Measurements from ENCODE around the gene VSX1. TPM values are rescaled to one million over a fixed set of nuclear protein-coding genes. Genes with fewer than 3 reads are reported as not detected.

VSX1 gene
- total RNA-seq, 1 donor from 2014 or later, result not detected

DNA sequence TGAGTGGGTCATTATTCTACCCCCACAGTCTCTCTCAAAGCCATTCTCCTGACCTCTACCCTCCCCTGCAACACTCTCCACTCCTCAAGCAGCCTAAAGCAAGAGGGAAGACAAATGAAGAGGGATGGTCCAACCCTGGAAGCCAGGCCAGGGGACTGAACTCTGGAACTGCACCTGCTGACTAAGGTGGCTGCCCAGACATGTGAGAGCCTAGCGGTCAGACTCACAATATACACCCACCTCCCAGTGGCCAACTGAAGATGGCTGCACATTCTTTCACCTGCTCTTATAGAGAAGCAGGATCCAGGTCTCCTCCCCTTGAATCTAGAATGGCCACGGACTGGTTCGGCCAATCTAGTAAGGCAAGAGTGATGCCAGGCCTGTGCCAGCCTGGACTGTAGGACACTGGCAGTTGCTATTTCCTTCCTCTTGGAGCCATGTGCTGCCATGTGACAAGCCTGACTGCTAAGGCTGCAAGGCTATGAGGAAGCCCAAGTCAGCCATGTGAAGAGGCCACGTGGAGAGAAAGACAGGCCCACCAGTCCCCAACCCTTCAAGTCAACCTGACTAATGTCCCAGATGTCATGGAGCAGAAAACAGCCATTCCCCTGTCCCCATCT is 55.8 kb downstream of the VSX1 start:
- no peaks in the 10 kb centered on the region for H3K4me1 Mint-ChIP-seq (ENCODE audit: low read depth)

More for the DNA sequence above, 55.8 kb downstream of the VSX1 start:
- Mint-ChIP-seq H3K27me3 (peaks cover 7% of the 10 kb centered on the region), H3K4me3 (ENCODE audit: low read depth) (no peak overlapping the region), H3K27ac (no peak overlapping the region), H3K36me3 (ENCODE audit: insufficient read depth) (no peaks in the 10 kb centered on the region), H3K9me3 (ENCODE audit: low read depth) (no peaks in the 10 kb centered on the region)
- no peak for DNase-seq (ENCODE audit: low spot score, unreplicated experiment)
- TF ChIP-seq, protein P1, sequence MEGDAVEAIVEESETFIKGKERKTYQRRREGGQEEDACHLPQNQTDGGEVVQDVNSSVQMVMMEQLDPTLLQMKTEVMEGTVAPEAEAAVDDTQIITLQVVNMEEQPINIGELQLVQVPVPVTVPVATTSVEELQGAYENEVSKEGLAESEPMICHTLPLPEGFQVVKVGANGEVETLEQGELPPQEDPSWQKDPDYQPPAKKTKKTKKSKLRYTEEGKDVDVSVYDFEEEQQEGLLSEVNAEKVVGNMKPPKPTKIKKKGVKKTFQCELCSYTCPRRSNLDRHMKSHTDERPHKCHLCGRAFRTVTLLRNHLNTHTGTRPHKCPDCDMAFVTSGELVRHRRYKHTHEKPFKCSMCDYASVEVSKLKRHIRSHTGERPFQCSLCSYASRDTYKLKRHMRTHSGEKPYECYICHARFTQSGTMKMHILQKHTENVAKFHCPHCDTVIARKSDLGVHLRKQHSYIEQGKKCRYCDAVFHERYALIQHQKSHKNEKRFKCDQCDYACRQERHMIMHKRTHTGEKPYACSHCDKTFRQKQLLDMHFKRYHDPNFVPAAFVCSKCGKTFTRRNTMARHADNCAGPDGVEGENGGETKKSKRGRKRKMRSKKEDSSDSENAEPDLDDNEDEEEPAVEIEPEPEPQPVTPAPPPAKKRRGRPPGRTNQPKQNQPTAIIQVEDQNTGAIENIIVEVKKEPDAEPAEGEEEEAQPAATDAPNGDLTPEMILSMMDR (IDR thresholded peaks at IDR 0.05; ENCODE audit: unreplicated experiment), result no peak

Other genes starting within 250 kb of the VSX1 start
- gene CST7, start 132.9 kb downstream of the VSX1 start, total RNA-seq, result not detected in 2 replicates
- gene APMAP, start 89.4 kb downstream of the VSX1 start, total RNA-seq, result 81.0 and 81.3 TPM in 2 replicates
- 0.67 and 0.72 TPM in 2 replicates for gene ACSS1, start 24.0 kb downstream of the VSX1 start, total RNA-seq
- 85.1 and 89.2 TPM in 2 replicates for gene ENTPD6, start 113.6 kb upstream of the VSX1 start, total RNA-seq
- gene PYGB, start 165.9 kb upstream of the VSX1 start, total RNA-seq, result 54.4 and 54.9 TPM in 2 replicates

Data from progenitor cell of endocrine pancreas (in vitro differentiated cells).